NT2/D1 (cell line): ENCODE data around the gene TAF4B.

Source experiments
- DNase-seq: peaks from one replicate; pipeline ENCODE4 v3.0.0-alpha.2; 2011; ENCODE audit warnings: low read depth, low spot score
- H3K27me3 ChIP-seq: 2 replicates; pipeline ENCODE4 v1.6.0; 2011; ENCODE audit warnings: mild to moderate bottlenecking; ENCODE audit not compliant: insufficient read length, insufficient read depth
- H3K36me3 ChIP-seq: 2 replicates; pipeline ENCODE4 v1.6.1; 2011; ENCODE audit warnings: mild to moderate bottlenecking, low read length, mixed read lengths; ENCODE audit not compliant: insufficient read depth, insufficient read length
- H3K4me1 ChIP-seq: 2 replicates; pipeline ENCODE4 v1.5.1; 2011; ENCODE audit not compliant: insufficient read depth, insufficient read length
- H3K4me3 ChIP-seq: 2 replicates; pipeline ENCODE4 v1.5.1; 2011; ENCODE audit warnings: low read depth; ENCODE audit not compliant: insufficient read length
- H3K9ac ChIP-seq: 2 replicates; pipeline ENCODE4 v1.6.0; 2011; ENCODE audit warnings: low read depth; ENCODE audit not compliant: insufficient read length
- H3K9me3 ChIP-seq: 2 replicates; pipeline ENCODE4 v1.5.1; 2011; ENCODE audit warnings: mild to moderate bottlenecking, low read length; ENCODE audit not compliant: insufficient read depth
- SUZ12 ChIP-seq: IDR thresholded peaks from 2 replicates; pipeline ENCODE4 v1.6.1; 2011; ENCODE audit not compliant: insufficient read length, insufficient read depth; ENCODE audit errors: extremely low read depth
- YY1 ChIP-seq: IDR thresholded peaks from 2 replicates; pipeline ENCODE4 v1.6.1; 2011; ENCODE audit not compliant: insufficient read length, insufficient read depth
- ZNF274 ChIP-seq: IDR thresholded peaks from 2 replicates; pipeline ENCODE4 v1.6.1; 2011; ENCODE audit warnings: mild to moderate bottlenecking, low read depth, low read length

The TAF4B gene

GRCh38 chr18:26320686-26321085 is 94.4 kb downstream of the TAF4B start:
- TF ChIP-seq SUZ12, result no peak
- no peak for TF ChIP-seq ZNF274
- no peak for TF ChIP-seq YY1
- no peak for DNase-seq
- no peaks in the 10 kb centered on the region for H3K9me3 ChIP-seq
- no peaks in the 10 kb centered on the region for H3K4me1 ChIP-seq
- H3K9ac ChIP-seq, result no peak overlapping the region
- H3K36me3 ChIP-seq, result no peaks in the 10 kb centered on the region
- no peak overlapping the region for H3K4me3 ChIP-seq
- H3K27me3 ChIP-seq, result no peaks in the 10 kb centered on the region

GRCh38 chr18:26322890-26323653 is 96.8 kb downstream of the TAF4B start:
- Histone ChIP-seq H3K4me3 (no peak overlapping the region), H3K9me3 (no peaks in the 10 kb centered on the region), H3K36me3 (no peaks in the 10 kb centered on the region), H3K9ac (no peak overlapping the region), H3K4me1 (no peaks in the 10 kb centered on the region), H3K27me3 (no peaks in the 10 kb centered on the region)
- no peak for DNase-seq
- TF ChIP-seq YY1, result no peak
- TF ChIP-seq ZNF274, result no peak
- TF ChIP-seq SUZ12, result no peak

- Histone ChIP-seq H3K4me3 (no peak overlapping the region), H3K9me3 (no peaks in the 10 kb centered on the region), H3K9ac (no peak overlapping the region), H3K36me3 (no peaks in the 10 kb centered on the region), H3K27me3 (no peaks in the 10 kb centered on the region), H3K4me1 (no peaks in the 10 kb centered on the region)
- DNase-seq, result no peak
- no peak for TF ChIP-seq SUZ12
Observed at GRCh38 chr18:26325771-26326170, 99.5 kb downstream of the TAF4B start.

- H3K9me3 ChIP-seq, result no peaks in the 10 kb centered on the region
- no peak overlapping the region for H3K9ac ChIP-seq
- no peaks in the 10 kb centered on the region for H3K36me3 ChIP-seq
- DNase-seq, result no peak
- no peaks in the 10 kb centered on the region for H3K4me1 ChIP-seq
- TF ChIP-seq YY1 (no peak), SUZ12 (no peak), ZNF274 (no peak)
- no peaks in the 10 kb centered on the region for H3K27me3 ChIP-seq
- no peak overlapping the region for H3K4me3 ChIP-seq
Observed at GRCh38 chr18:26327062-26327461, 100.8 kb downstream of the TAF4B start.

- DNase-seq, result no peak
- no peaks in the 10 kb centered on the region for H3K36me3 ChIP-seq
- no peaks in the 10 kb centered on the region for H3K27me3 ChIP-seq
- H3K4me3 ChIP-seq, result no peak overlapping the region
- H3K9ac ChIP-seq, result no peak overlapping the region
- no peaks in the 10 kb centered on the region for H3K9me3 ChIP-seq
- TF ChIP-seq ZNF274, result no peak
- TF ChIP-seq YY1, result no peak
- TF ChIP-seq SUZ12, result no peak
- H3K4me1 ChIP-seq, result no peaks in the 10 kb centered on the region
Observed at GRCh38 chr18:26332991-26333390, 106.7 kb downstream of the TAF4B start.

GRCh38 chr18:26335156-26335555 is 108.9 kb downstream of the TAF4B start:
- no peak for TF ChIP-seq ZNF274
- TF ChIP-seq YY1, result no peak
- TF ChIP-seq SUZ12, result no peak
- Histone ChIP-seq H3K4me1 (no peaks in the 10 kb centered on the region), H3K27me3 (no peaks in the 10 kb centered on the region), H3K36me3 (no peaks in the 10 kb centered on the region), H3K4me3 (no peak overlapping the region), H3K9me3 (no peaks in the 10 kb centered on the region), H3K9ac (no peak overlapping the region)
- no peak for DNase-seq

GRCh38 chr18:26335571-26336487 is 109.6 kb downstream of the TAF4B start:
- H3K27me3 ChIP-seq, result no peaks in the 10 kb centered on the region
- TF ChIP-seq YY1 (no peak), SUZ12 (no peak), ZNF274 (no peak)
- H3K4me3 ChIP-seq, result no peak overlapping the region
- H3K9ac ChIP-seq, result no peak overlapping the region
- H3K4me1 ChIP-seq, result no peaks in the 10 kb centered on the region
- H3K36me3 ChIP-seq, result no peaks in the 10 kb centered on the region
- H3K9me3 ChIP-seq, result no peaks in the 10 kb centered on the region
- DNase-seq, result no peak
